Measurements from ENCODE around the gene SLC18A2. TPM values are rescaled to one million over a fixed set of nuclear protein-coding genes. Genes with fewer than 3 reads are reported as not detected.
"Not testable (repeated sequence)": the region's sequence is repeated elsewhere in the genome, so short reads cannot be mapped to it uniquely, and the experiment has no call there.

Gene SLC18A2
- total RNA-seq, 1 donor from 2014 or later, result 4.1 TPM

DNA sequence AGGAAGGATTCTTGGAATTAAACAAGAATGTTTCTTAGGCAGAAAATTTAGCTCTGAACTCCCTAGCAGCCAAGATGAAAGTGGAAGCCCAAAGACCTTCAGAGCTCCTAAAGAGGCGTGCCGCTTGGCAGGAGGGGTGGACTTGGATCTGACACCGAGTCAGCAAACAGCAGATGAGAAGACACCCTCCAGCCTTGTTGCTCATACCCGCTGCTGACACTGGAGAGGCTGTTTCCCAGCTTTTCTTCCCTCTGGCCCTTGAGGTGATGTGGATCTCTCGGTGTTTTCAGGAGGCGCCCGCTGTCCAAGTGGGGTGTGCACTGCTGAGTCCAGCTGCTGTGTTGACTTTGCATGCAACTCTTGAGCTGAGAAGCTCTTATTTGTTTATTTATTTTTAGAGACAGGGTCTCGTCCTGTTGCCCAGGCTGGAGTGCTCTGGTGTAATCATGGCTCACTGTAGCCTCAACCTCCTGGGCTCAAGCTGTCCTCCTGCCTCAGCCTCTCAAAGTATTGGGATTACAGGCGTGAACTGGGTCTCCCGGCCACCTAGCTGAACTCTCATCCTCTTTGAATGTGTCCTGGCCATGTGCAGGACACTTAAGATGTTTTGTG lies 21.5 kb downstream of the SLC18A2 start:
- no peak for DNase-seq (ENCODE audit: low spot score)

DNA sequence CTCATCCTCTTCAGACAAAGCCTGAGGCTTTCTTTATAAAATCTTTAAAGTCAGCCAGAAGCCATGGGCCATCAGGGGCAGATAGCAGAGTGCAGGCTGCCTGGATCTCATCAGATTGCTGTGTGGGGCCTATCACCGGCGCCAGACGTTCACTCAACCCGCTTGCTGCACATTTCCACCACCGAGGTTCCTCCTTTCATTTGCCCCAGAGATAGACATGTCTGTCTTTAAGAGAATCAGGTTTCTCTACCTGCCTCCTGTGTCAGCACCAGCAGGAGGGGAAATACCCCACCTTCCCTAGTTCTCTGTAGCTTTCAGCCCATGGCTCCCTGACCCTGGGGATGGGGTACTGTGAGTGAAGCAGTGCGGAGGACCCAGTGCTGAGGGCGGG lies 22.0 kb downstream of the SLC18A2 start:
- DNase-seq (ENCODE audit: low spot score), result no peak

DNA sequence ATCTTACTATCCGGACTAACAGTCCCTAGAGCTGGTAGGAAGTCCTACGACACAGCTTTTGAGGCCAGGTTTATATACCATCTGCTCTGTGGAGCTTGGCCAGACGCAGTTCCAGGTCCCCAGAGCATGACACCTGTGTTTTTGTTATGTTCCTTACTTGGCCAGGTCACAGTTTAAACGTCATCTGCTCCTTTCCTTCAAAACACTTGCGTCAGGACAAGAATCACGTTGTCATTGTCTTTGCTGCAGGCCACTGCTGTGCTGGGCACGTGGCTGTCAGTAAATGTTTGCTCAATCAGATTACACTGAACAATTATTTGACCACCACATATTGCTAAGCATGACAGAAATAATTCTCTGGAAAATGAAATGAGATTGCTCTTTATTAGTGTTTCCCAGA lies 23.9 kb downstream of the SLC18A2 start:
- DNase-seq (ENCODE audit: low spot score), result no peak

DNA sequence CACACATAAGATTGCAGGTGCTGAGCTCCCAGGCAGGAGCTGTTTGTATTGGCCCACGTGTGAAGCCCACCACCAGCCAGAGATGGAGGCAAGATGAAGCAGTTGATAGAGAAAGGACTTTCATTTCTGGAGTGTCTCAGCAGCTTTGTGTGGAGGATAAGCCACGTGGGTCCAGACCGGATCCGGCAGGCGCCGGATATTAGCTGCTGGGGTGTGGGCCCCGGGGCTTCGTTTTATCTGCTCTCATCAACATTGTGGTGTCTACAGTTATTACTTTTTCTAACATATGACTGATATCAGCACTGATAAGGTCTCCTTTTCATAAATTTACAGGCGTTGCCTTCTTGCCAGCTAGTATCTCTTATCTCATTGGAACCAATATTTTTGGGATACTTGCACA lies 25.5 kb downstream of the SLC18A2 start:
- no peak for DNase-seq (ENCODE audit: low spot score)

DNA sequence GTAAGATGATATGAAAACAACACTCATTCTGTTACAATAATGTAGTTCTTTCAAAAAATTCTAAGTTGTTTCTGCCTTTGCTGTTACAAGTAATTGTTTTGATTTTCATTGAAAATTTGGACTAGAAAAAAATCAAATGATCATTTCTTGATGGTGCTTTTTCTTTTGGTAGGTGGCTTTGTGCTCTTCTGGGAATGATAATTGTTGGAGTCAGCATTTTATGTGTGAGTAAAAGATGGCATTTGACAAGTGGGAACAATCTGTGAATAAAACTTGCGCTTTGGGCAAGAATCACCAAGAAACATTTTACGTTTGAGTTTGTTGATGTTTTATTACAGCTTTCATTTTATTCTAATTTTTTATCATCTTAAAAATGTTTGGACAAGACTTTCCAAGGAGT lies 25.9 kb downstream of the SLC18A2 start:
- no peak for DNase-seq (ENCODE audit: low spot score)

DNA sequence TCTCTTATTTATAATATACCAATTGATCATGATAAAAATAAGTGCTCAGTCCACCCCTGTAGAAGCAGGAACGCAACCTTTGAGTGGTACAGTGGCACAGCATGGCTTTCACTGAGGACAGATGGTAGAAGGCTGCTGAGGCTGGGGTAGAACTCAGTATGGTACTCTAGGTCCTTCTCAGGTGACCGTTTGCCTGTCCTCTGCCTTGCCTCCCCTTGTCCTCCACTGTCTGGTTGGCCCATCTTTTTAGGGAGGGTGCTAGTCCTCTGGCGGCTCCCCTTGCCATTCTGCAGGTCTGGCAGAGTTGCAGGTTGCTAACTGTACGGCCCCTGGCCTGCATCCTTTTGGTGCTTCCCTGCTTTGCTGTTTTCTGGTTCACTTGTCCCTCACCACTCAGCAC lies 27.3 kb downstream of the SLC18A2 start:
- DNase-seq (ENCODE audit: low spot score), result no peak

DNA sequence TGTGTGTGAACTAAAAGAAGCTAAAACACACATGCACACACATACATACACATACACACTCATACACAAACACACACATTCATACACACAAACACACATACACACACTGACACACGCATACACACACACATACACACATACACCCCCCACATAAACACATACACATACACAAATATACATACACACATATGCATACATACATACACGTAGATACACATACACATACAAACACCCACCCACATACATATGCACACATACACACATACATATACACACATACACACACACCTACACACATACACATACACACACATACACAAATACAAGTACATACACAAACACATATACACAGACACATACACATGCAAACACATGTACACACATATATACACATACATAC lies 28.0 kb downstream of the SLC18A2 start:
- no peak for DNase-seq (ENCODE audit: low spot score)

DNA sequence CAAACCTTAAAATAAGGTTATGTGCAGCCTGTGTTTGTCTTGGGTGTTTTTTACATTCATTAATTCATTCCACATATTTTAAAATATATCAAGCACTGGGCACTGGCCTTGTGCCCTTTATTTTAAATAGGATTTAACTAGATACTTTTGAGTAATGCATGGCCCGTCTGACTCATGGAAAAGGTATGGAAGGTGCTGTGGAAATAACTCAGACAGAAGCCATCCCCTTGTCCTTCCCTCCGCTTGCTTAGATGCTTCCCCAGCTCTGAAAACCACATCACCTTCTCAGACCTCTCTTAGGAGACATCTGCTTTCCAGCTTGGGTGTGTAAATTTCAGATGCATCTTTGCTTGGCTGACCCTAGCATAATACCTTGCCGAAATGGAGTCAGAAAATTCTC lies 30.5 kb downstream of the SLC18A2 start:
- DNase-seq (ENCODE audit: low spot score), result no peak

DNA sequence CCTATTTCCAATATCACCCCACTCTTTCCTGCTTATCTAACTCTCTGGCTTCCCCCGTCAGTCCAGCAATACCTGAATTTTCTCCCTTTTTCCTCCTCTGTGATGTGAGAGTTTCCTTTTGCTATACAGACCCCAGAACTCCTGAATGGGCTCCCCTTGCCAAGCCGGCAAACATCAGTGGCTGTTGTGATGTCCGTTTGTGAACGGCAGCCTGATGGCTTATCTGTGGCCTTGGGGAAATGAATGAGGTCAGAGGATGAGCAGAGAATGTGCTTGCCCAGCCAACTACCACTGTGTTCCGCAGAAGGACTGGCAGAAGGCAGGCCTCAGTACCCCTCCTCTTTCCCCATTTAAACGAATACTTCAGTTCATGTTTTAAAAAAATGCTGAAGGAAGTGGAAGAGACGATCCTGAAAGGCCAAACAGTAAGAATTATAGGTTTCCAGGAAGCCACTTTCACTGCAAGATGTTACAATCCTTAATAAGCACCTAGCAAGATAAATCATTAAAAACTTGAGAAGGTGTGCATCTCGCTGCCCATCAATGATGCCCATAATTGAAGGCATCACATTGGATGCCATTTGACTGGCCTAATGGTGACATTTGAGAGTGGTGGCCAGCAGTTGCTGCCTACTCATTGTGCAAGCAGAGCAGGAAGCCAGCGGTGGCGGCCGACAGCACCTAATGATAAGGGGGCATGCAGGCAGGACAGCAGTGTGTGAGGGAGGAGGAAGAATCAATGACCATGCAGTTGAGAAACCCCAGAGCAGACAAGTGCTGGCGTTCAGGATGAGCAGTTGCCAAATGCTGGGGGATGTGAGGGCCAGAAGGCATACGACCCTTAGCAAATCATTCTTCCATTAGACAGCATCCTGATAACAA lies 31.5 kb downstream of the SLC18A2 start:
- DNase-seq (ENCODE audit: low spot score), result no peak

DNA sequence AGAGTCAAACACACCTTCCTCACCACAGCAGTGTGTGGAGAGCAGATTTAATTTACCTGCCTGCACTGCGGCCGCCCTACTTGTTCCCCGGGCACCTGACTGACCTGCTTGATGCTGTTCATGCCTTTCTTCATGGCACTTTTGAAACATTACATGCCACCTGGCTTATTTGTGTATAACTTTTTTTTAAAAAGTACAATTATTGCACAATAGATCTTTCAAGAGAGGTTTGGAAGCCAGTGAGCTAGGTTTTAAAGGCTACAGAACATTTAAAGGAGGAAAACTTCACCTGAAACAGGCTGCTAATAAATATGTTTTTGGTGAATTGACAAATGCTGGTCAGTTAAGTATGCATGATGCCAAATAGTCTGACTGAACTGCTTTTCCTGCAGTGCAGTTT lies 33.1 kb downstream of the SLC18A2 start:
- DNase-seq (ENCODE audit: low spot score), result no peak

DNA sequence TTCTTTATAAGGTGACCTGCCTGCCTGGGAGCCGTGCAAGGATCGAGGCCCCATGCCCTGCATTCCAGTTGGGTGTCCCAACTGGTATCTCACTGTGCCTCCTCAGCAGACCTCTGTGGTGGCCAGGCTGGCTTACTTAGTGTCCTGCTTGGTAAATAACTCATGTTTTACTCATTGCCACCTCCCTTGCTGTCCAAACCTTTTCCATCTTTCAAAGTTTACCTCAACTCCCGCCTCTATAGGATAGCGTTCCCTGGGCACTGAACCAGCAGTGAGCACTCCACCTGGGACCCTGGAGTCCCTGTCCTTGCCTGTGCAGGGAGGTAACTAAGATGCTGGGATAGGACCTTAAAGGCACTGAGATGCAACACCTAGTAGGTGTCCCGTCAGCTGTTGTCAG lies 33.6 kb downstream of the SLC18A2 start:
- DNase-seq (ENCODE audit: low spot score), result no peak

DNA sequence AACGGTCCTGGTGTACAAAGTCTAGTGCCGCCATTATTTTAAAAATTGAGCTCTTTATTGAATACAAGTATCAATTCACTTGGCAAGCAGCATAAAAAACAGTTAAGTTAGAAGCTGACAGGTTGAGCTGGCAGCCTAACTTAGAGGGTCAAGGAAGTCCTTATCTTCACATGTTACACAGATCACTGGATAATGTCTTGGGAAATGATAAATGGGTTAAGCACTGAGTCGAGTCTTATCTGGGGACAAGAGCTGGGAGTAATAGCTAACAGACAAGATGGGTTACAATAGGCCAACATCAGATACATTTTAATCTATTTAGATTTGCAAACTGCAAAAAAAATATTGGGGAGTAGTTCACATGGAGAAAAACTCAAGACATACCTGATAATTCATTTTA lies 34.2 kb downstream of the SLC18A2 start:
- no peak for DNase-seq (ENCODE audit: low spot score)

DNA sequence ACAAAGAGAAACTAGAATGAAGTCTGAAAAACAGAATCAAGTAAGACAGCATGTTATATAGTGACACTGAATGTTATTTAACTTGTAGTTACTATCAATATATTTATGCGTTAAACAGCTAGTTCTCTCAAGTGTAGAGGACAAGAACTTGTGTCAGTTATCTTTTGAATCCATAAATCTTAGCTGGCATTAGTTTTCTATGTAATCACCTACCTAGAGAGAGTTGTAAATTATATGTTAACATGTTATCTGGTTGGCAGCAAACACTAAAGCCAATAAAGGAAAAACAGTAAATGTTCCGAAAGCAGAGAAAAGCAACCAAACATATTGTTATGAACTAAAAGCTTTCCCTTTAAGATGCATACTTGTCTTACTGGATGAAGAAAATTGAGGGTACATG lies 36.8 kb downstream of the SLC18A2 start:
- DNase-seq (ENCODE audit: low spot score), result no peak

DNA sequence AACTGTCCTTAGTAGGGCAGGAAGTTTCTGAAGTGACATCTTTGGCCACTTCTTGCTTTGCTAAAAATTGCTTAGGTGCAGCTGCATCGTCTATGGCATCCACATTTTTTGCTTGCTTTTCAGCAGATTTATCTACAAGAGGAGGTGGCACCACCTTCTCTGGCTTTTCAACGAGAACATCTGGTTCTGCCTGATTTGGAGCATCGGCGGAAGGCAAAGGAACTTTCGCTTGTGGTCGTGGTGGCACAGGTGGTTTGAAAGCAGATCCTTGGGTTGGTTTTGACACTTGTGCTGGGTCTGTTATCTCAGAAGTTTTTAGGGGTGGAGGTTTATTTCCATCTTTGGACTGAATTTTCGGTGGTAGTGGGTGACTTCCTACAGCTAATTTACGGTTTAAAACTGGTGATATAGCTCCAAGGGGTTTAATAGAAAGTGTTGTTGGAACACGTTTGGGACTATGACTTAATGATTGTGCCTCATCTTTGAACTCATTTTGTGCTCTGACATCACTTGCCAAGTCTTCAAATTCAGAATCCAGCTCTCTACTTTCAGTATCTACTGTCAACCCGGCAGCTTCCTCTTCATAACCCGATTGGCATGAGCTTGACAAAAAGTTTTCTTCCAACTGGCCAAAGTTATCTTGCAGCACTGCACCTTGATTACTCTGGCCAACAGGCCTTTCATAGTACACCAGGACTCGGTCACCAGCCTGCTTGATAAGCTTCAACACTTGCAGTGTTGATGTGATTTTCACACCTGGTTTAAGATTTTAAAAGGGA lies 44.0 kb downstream of the SLC18A2 start:
- no peak for DNase-seq (ENCODE audit: low spot score)

DNA sequence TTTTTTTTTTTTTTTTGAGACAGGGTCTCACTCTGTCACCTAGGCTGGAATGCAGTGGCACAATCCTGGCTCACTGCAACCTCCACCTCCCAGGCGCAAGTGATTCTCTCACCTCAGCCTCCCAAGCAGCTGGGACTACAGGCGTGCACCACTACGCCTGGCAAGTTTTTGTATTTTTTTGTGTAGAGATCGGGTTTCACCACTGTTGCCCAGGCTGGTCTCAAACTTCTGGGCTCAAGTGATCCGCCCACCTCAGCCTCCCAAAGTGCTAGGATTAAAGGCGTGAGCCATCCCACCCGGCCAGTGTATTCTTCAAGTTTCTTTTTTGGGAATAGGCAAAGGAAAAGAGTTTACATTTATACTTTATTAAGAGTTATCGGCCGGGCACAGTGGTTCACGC lies 50.0 kb downstream of the SLC18A2 start:
- DNase-seq (ENCODE audit: low spot score), result not testable (repeated sequence)

DNA sequence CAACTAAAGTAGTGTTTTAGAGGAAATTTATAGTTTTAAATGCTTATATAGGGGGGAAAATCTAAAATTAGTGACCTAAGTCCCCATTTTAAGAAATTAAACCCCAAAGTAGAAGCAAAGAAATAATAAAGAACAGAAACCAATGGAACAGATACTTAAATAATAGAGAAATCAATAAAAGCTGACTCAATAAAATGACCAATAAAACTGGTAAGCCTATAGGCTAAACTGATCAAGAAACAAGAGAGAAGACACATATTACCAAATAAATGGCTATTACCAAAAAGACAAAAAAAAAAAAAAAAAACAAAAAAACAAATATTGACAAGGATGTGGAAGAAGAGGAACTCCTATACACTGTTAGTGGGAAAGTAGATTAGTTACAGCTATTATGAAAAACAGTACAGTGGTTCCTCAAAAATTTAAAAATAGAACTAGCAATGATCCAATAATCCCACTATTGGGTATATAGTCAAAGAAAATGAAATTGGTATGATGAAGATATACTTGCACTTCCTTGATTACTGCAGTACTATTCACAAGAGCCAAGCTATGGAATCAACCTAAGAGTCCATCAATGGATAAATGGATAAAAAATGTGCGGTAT lies 53.2 kb downstream of the SLC18A2 start:
- no peak for DNase-seq (ENCODE audit: low spot score)

DNA sequence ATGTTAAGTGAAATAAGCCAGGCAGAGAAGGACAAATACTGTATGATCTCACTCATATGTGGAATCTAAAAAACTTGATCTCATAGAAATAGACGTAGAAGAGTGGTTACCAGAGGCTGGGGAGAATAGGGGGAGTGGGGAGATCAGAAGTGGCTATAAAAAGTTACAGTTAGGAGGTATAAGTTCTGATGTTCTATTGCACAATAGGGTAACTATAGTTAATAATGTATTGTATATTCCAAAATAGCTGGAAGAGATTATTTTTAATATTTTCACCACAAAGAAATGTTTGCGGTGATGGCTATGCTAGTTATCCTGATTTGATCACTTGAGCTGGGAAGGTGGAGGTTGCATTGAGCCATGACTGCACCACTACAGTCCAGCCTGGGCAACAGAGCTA lies 53.8 kb downstream of the SLC18A2 start:
- no peak for DNase-seq (ENCODE audit: low spot score)

DNA sequence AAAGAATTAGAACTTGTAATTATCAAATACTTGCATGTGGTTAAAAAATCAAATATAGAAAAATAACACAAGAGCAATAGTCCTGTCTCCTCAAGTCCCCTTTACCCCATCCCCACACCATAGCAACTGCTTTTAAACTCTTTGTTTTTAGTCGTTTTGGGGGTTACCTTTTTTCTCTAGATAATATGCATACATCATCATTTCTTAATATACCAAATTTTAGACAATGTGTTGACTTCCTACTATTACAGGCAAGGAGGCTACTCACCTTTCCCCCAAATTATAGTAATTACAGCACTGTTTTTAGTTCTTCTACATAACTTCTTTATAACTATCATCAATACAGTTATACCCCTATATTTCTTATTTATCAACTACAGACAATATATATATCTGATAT lies 57.3 kb downstream of the SLC18A2 start:
- no peak for DNase-seq (ENCODE audit: low spot score)

DNA sequence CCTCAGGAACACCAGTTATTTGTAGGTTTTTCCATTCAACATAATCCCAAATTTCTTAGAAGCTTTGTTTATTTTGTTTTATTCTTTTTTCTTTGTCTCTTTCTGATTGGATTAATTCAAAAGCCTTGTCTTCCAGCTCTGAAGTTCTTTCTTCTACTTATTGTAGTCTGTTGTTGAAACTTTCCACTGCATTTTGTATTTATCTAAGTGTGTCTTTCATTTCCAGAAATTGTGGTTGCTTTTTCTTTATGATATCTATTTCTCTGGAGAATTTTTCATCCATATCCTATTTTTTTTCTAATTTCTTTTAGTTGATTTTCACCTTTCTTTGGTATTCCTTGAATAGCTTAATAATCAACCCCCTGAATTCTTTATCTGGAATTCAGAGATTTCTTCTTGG lies 58.5 kb downstream of the SLC18A2 start:
- no peak for DNase-seq (ENCODE audit: low spot score)

DNA sequence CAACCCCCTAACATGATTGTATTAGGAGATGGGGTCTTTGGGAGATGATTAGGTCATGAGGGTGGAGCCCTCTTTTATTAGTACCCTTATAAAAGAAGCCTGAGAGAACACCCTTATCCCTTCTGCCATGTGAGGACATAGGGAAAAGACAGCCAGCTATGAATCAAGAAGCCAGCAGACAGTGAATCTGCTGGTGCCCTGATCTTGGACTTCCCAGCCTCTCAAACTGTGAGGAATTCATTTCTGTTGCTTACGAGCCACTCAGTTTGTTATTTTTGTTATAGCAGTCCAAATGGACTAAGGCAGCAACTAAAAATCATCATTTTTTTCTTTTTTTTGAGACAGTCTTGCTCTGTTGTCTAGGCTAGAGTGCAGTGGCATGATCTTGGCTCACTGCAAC lies 59.8 kb downstream of the SLC18A2 start:
- no peak for DNase-seq (ENCODE audit: low spot score)

DNA sequence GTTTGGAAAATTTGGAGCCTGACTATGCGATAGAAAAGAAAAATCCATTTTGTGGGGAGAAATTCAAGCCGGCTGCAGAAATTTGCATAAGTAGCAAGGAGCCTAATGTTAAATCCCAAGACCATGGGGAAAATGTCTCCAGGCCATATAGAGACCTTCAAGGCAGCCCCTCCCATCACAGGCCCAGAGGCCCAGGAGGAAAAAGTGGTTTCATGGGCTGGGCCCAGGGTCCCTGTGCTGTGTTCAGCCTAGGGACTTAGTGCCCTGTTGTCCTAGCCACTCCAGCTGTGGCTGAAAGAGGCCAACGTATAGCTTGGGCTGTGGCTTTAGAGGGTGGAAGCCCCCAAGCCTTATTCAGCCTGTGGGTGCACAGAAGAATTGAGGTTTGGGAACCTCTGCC lies 62.5 kb downstream of the SLC18A2 start:
- not testable (repeated sequence) for DNase-seq (ENCODE audit: low spot score)

DNA sequence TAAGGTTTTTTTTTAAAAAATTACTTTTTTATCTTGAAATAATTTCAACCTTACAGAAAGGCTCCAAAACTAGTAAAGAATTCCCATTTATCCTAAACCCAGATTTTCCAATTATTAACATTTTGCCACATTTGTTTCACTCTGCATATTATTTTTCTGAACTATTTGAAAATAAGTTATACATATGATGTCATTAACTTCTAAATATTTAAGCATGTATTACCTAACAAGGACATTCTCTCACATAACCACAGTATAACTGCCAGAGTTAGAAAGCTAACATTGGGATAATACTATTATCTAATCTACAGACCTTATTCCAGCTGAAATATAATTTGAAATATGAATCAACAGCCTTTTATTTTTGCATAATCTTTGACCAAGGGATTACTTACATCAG lies 65.8 kb downstream of the SLC18A2 start:
- no peak for DNase-seq (ENCODE audit: low spot score)
